Measurements from ENCODE around the gene CTNNA1. TPM values are rescaled to one million over a fixed set of nuclear protein-coding genes. Genes with fewer than 3 reads are reported as not detected.
"Not testable (repeated sequence)": the region's sequence is repeated elsewhere in the genome, so short reads cannot be mapped to it uniquely, and the experiment has no call there.

CTNNA1 gene, protein sequence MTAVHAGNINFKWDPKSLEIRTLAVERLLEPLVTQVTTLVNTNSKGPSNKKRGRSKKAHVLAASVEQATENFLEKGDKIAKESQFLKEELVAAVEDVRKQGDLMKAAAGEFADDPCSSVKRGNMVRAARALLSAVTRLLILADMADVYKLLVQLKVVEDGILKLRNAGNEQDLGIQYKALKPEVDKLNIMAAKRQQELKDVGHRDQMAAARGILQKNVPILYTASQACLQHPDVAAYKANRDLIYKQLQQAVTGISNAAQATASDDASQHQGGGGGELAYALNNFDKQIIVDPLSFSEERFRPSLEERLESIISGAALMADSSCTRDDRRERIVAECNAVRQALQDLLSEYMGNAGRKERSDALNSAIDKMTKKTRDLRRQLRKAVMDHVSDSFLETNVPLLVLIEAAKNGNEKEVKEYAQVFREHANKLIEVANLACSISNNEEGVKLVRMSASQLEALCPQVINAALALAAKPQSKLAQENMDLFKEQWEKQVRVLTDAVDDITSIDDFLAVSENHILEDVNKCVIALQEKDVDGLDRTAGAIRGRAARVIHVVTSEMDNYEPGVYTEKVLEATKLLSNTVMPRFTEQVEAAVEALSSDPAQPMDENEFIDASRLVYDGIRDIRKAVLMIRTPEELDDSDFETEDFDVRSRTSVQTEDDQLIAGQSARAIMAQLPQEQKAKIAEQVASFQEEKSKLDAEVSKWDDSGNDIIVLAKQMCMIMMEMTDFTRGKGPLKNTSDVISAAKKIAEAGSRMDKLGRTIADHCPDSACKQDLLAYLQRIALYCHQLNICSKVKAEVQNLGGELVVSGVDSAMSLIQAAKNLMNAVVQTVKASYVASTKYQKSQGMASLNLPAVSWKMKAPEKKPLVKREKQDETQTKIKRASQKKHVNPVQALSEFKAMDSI
- 10 to 100 TPM; 13.7 to 20.9 TPM for total RNA-seq
- 43.7 to 151 reads per million in 2 donors for total RNA-seq

- DNase-seq (peak; percentile 9 to 62 (median 48)), ATAC-seq (peak; percentile 72)
- Mint-ChIP-seq H3K36me3 (ENCODE audit: low read depth) (peaks cover 5% of the 10 kb centered on the region), H3K4me1 (peaks cover 19% of the 10 kb centered on the region), H3K27ac (no peak within 1 kb of the TSS), H3K27me3 (peaks cover 18% of the 10 kb centered on the region), H3K4me3 (peak within 1 kb of the TSS; percentile 86)
- no peaks in the 10 kb centered on the region for H3K9me3 ChIP-seq (ENCODE audit: control insufficient read depth, low read length, poor library complexity, severe bottlenecking)
These were observed at the start of gene CTNNA1 for GRCh38 chr5:138752951-138753793. Gene CTNNA1, plus strand, starts transcription at chr5:138753425. Its CDS starts 28,500 bp downstream, at chr5:138781925.

- ATAC-seq; H3K4me1 Mint-ChIP-seq; H3K36me3 Mint-ChIP-seq (ENCODE audit: low read depth); DNase-seq; H3K9me3 ChIP-seq (ENCODE audit: control insufficient read depth, low read length, poor library complexity, severe bottlenecking); H3K27ac Mint-ChIP-seq; H3K4me3 Mint-ChIP-seq: not testable (repeated sequence)
- peaks cover 90% of the 10 kb centered on the region for H3K27me3 Mint-ChIP-seq
These were observed 49.4 kb upstream of the CTNNA1 start for GRCh38 chr5:138703777-138704176.

DNA sequence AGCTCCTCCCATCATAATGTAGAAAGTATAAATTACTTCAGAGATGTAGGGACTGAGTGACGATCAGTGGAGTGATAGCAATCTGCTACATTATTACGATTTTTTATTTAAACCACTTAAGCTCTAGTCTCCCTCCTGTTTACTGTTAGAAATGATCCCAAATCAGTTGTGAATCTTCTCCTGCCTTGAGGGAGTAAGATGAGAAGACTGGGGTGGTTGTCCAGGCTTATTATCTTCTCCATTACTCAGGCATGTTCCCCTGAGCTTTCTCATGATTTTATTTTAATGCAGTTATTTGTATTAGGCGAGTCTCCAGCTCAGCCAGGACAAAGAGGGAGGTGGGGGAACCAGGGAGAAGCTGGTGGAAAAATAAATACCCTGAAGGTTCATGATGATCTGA is 48.2 kb upstream of the CTNNA1 start:
- H3K4me3 Mint-ChIP-seq: no peak overlapping the region
- ATAC-seq (no peak), DNase-seq (no peak)
- peaks cover 2% of the 10 kb centered on the region for H3K36me3 Mint-ChIP-seq (ENCODE audit: low read depth)
- H3K9me3 ChIP-seq (ENCODE audit: control insufficient read depth, low read length, poor library complexity, severe bottlenecking): no peaks in the 10 kb centered on the region
- no peak overlapping the region for H3K27ac Mint-ChIP-seq
- H3K4me1 Mint-ChIP-seq: peaks cover 2% of the 10 kb centered on the region
- H3K27me3 Mint-ChIP-seq: peaks cover 83% of the 10 kb centered on the region

- H3K9me3 ChIP-seq (ENCODE audit: control insufficient read depth, low read length, poor library complexity, severe bottlenecking): no peaks in the 10 kb centered on the region
- Mint-ChIP-seq H3K27ac (no peak overlapping the region), H3K27me3 (peaks cover 83% of the 10 kb centered on the region), H3K36me3 (ENCODE audit: low read depth) (peaks cover 2% of the 10 kb centered on the region), H3K4me1 (peaks cover 2% of the 10 kb centered on the region), H3K4me3 (no peak overlapping the region)
- no peak for DNase-seq
- no peak for ATAC-seq
These were observed 47.7 kb upstream of the CTNNA1 start for GRCh38 chr5:138705567-138705966.

- H3K9me3 ChIP-seq (ENCODE audit: control insufficient read depth, low read length, poor library complexity, severe bottlenecking): no peaks in the 10 kb centered on the region
- DNase-seq (no peak), ATAC-seq (no peak)
- peaks cover 2% of the 10 kb centered on the region for H3K36me3 Mint-ChIP-seq (ENCODE audit: low read depth)
- peaks cover 86% of the 10 kb centered on the region for H3K27me3 Mint-ChIP-seq
- peaks cover 2% of the 10 kb centered on the region for H3K4me1 Mint-ChIP-seq
- no peak overlapping the region for H3K4me3 Mint-ChIP-seq
- H3K27ac Mint-ChIP-seq: no peak overlapping the region
These were observed 46.4 kb upstream of the CTNNA1 start for GRCh38 chr5:138706655-138707480.

- ATAC-seq: no peak
- peaks cover 2% of the 10 kb centered on the region for H3K4me1 Mint-ChIP-seq
- H3K36me3 Mint-ChIP-seq (ENCODE audit: low read depth): peaks cover 2% of the 10 kb centered on the region
- no peak overlapping the region for H3K27ac Mint-ChIP-seq
- no peak overlapping the region for H3K4me3 Mint-ChIP-seq
- no peak for DNase-seq
- H3K27me3 Mint-ChIP-seq: peaks cover 72% of the 10 kb centered on the region
- no peaks in the 10 kb centered on the region for H3K9me3 ChIP-seq (ENCODE audit: control insufficient read depth, low read length, poor library complexity, severe bottlenecking)
These were observed 44.4 kb upstream of the CTNNA1 start for GRCh38 chr5:138708791-138709190.

DNA sequence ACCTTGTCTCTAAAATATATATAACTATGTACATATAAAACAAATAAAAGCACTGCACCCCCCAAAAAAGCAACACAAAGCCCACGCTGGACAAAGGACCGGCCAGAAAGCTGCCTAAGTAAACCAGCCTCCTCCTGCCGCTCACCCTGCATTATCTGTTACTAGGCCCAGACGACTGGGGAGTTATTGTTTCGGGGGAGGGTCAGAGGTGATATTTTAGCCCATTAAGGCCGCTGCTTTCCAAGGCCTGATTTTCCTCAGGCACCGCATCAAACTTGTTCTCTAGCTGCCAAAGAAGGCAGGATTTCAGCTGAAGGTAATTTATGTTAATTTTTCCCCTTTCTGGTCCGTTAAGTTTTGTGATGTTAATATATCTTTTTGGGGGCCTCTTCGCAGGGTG is 44.0 kb upstream of the CTNNA1 start:
- DNase-seq (no peak), ATAC-seq (no peak)
- peaks cover 2% of the 10 kb centered on the region for H3K4me1 Mint-ChIP-seq
- no peak overlapping the region for H3K27ac Mint-ChIP-seq
- H3K36me3 Mint-ChIP-seq (ENCODE audit: low read depth): peaks cover 2% of the 10 kb centered on the region
- no peaks in the 10 kb centered on the region for H3K9me3 ChIP-seq (ENCODE audit: control insufficient read depth, low read length, poor library complexity, severe bottlenecking)
- H3K27me3 Mint-ChIP-seq: peaks cover 72% of the 10 kb centered on the region
- no peak overlapping the region for H3K4me3 Mint-ChIP-seq

GRCh38 chr5:138711087-138711486 is 42.1 kb upstream of the CTNNA1 start:
- Mint-ChIP-seq H3K36me3 (ENCODE audit: low read depth) (peaks cover 6% of the 10 kb centered on the region), H3K4me3 (no peak overlapping the region), H3K4me1 (peaks cover 5% of the 10 kb centered on the region)

GRCh38 chr5:138711811-138712210 is 41.4 kb upstream of the CTNNA1 start:
- H3K4me3 Mint-ChIP-seq: no peak overlapping the region
- H3K9me3 ChIP-seq (ENCODE audit: control insufficient read depth, low read length, poor library complexity, severe bottlenecking): no peaks in the 10 kb centered on the region
- H3K27ac Mint-ChIP-seq: no peak overlapping the region
- no peak for DNase-seq
- peaks cover 6% of the 10 kb centered on the region for H3K36me3 Mint-ChIP-seq (ENCODE audit: low read depth)
- peaks cover 5% of the 10 kb centered on the region for H3K4me1 Mint-ChIP-seq
- no peak for ATAC-seq
- peaks cover 64% of the 10 kb centered on the region for H3K27me3 Mint-ChIP-seq

More at GRCh38 chr5:138711087-138711486, 42.1 kb upstream of the CTNNA1 start:
- ATAC-seq (no peak), DNase-seq (no peak)
- peaks cover 68% of the 10 kb centered on the region for H3K27me3 Mint-ChIP-seq
- no peak overlapping the region for H3K27ac Mint-ChIP-seq
- no peaks in the 10 kb centered on the region for H3K9me3 ChIP-seq (ENCODE audit: control insufficient read depth, low read length, poor library complexity, severe bottlenecking)

- Mint-ChIP-seq H3K4me3 (no peak overlapping the region), H3K27me3 (peaks cover 59% of the 10 kb centered on the region), H3K36me3 (ENCODE audit: low read depth) (peaks cover 6% of the 10 kb centered on the region), H3K27ac (no peak overlapping the region), H3K4me1 (peaks cover 5% of the 10 kb centered on the region)
- DNase-seq: no peak
- no peak for ATAC-seq
- no peaks in the 10 kb centered on the region for H3K9me3 ChIP-seq (ENCODE audit: control insufficient read depth, low read length, poor library complexity, severe bottlenecking)
These were observed 40.9 kb upstream of the CTNNA1 start for GRCh38 chr5:138712324-138712723.

GRCh38 chr5:138712791-138713190 is 40.4 kb upstream of the CTNNA1 start:
- peaks cover 5% of the 10 kb centered on the region for H3K4me1 Mint-ChIP-seq

GRCh38 chr5:138713247-138713646 is 40.0 kb upstream of the CTNNA1 start:
- Mint-ChIP-seq H3K36me3 (ENCODE audit: low read depth) (peaks cover 6% of the 10 kb centered on the region), H3K27me3 (peaks cover 50% of the 10 kb centered on the region), H3K4me3 (no peak overlapping the region), H3K4me1 (peaks cover 5% of the 10 kb centered on the region), H3K27ac (no peak overlapping the region)
- no peaks in the 10 kb centered on the region for H3K9me3 ChIP-seq (ENCODE audit: control insufficient read depth, low read length, poor library complexity, severe bottlenecking)
- ATAC-seq (no peak), DNase-seq (no peak)

More at GRCh38 chr5:138712791-138713190, 40.4 kb upstream of the CTNNA1 start:
- ATAC-seq (no peak), DNase-seq (no peak)
- H3K9me3 ChIP-seq (ENCODE audit: control insufficient read depth, low read length, poor library complexity, severe bottlenecking): no peaks in the 10 kb centered on the region
- Mint-ChIP-seq H3K27me3 (peaks cover 55% of the 10 kb centered on the region), H3K36me3 (ENCODE audit: low read depth) (peaks cover 6% of the 10 kb centered on the region), H3K27ac (no peak overlapping the region), H3K4me3 (no peak overlapping the region)

All from T-helper 17 cell (primary cell).